Fibroblast of pulmonary artery (primary cell): ENCODE measurements around the gene URM1.
A peak's percentile ranks its signal among the peaks of the same experiment; 100 is the strongest.

Experiments used
- DNase-seq: peaks from one replicate; pipeline ENCODE4 v3.0.0-alpha.2; 2010; ENCODE audit warnings: low read depth
- H3K4me3 ChIP-seq: replicated peaks from 2 replicates; pipeline ENCODE4 v1.5.1; 2011; ENCODE audit warnings: low read depth, mild to moderate bottlenecking, control low read depth, low read length, moderate library complexity
- TF ChIP-seq, protein P1 (sequence below): IDR thresholded peaks from 2 replicates; pipeline ENCODE4 v1.5.1; 2011; ENCODE audit warnings: mild to moderate bottlenecking, control low read depth, low read length, inconsistent platforms; ENCODE audit errors: missing control alignments

URM1 gene

DNA sequence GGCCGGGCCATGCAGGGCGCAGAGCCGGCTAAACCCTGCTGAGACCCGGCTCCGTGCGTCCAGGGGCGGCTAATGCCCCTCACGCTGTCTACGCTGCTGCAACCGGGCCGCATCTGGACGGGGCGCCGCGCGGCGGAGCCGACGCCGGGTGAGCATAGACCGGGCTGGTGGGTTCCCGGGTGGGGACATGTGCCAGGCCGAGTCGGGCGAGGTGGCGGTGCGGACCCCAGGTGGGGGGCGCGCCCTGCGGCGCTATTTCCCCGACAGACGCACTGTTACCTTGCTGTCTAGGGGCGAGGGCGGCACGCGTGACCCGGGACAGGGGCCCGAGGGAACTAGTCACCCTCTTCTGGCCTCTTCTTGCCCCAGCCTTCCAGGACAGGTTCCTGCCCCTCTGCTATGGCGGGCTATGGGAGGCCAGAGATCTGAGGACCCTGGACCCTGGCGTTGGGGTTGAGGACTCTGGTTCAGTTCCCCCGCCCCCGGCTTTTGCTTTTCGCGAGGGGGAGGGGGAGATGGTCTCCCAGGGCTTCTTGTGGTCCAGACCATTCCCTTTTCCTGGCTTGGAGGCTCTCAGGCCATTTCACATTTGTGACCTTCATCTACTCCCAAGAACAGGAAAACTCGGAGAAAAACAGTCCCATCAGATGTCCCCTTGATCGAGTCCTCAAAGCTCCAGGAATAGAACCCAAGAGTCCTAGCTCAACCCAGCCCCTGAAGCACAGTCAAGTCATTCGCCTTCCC, 30.3 kb upstream of the URM1 start:
- TF ChIP-seq, protein P1, sequence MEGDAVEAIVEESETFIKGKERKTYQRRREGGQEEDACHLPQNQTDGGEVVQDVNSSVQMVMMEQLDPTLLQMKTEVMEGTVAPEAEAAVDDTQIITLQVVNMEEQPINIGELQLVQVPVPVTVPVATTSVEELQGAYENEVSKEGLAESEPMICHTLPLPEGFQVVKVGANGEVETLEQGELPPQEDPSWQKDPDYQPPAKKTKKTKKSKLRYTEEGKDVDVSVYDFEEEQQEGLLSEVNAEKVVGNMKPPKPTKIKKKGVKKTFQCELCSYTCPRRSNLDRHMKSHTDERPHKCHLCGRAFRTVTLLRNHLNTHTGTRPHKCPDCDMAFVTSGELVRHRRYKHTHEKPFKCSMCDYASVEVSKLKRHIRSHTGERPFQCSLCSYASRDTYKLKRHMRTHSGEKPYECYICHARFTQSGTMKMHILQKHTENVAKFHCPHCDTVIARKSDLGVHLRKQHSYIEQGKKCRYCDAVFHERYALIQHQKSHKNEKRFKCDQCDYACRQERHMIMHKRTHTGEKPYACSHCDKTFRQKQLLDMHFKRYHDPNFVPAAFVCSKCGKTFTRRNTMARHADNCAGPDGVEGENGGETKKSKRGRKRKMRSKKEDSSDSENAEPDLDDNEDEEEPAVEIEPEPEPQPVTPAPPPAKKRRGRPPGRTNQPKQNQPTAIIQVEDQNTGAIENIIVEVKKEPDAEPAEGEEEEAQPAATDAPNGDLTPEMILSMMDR, result no peak
- DNase-seq, result no peak
- peak overlapping the region; percentile 75 for H3K4me3 ChIP-seq

GRCh38 chr9:128341435-128341849, 29.7 kb upstream of the URM1 start:
- DNase-seq, result peak; percentile 73
- H3K4me3 ChIP-seq, result peak overlapping the region; percentile 75
- TF ChIP-seq, protein P1, result peak; percentile 74

DNA sequence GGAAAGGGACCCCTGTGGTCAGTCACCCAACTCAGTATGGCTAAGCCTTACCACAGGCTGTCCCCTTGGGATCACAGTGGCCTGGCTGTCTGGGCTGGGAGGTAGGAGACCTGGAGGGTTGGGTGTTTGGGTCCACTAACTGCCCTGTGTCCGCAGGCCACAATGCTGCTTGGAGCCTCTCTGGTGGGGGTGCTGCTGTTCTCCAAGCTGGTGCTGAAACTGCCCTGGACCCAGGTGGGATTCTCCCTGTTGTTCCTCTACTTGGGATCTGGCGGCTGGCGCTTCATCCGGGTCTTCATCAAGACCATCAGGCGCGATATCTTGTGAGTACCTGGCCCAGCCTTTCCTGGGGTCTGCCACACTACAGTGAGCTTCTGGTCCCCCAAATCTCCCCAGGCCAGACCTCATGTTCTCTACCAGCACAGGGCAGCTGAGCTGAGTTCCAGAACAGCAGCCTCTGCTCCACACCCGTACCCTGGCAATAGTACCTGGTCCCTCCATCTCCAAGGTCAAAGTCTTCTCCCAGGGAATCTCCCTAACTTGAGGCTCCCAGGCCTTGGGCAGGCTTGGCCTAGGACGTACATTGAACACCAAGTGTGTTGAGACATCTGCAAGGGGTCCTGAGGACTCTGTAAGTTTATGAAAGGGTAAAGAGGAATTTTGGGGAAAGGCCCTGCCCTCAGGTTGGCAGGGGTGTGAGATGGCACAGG, 28.0 kb upstream of the URM1 start:
- no peak for DNase-seq
- TF ChIP-seq, protein P1, result no peak
- H3K4me3 ChIP-seq, result no peak overlapping the region

DNA sequence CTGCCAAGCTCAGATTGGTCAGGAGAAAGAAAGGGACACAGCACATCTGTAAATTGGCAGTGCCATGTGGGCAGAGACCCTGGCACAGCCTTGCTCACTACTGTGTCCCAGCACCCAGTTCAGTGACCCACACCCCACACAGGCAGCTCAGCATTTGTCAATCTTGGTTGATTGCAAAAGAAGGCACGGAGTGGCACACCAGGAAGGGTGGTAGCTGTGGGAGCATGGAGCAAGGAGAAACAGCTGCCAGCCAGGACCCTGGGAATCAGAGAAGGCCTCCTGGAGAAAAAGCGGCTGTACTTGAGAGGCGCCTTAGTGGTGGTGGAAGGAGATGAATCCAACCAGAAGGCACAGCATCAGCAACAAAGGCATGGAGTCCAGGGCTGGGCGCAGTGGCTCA, 27.3 kb upstream of the URM1 start:
- H3K4me3 ChIP-seq, result no peak overlapping the region
- TF ChIP-seq, protein P1, result no peak
- DNase-seq, result no peak

DNA sequence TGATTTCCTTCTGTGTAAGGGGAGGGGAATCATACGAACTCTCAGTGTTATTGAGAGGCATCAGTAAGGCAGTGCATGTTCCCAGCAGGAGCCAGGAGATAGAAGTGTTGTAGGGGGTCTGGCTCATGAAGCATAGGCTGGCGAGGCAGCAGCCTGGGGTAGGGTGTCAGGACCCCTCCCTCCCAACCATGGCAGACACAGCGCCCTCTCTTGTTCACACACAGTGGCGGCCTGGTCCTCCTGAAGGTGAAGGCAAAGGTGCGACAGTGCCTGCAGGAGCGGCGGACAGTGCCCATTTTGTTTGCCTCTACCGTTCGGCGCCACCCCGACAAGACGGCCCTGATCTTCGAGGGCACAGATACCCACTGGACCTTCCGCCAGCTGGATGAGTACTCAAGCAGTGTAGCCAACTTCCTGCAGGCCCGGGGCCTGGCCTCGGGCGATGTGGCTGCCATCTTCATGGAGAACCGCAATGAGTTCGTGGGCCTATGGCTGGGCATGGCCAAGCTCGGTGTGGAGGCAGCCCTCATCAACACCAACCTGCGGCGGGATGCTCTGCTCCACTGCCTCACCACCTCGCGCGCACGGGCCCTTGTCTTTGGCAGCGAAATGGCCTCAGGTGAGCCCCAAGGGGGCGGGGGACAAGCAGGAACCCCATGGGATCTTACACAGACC, 26.1 kb upstream of the URM1 start:
- TF ChIP-seq, protein P1, result no peak
- no peak for DNase-seq
- H3K4me3 ChIP-seq, result no peak overlapping the region

DNA sequence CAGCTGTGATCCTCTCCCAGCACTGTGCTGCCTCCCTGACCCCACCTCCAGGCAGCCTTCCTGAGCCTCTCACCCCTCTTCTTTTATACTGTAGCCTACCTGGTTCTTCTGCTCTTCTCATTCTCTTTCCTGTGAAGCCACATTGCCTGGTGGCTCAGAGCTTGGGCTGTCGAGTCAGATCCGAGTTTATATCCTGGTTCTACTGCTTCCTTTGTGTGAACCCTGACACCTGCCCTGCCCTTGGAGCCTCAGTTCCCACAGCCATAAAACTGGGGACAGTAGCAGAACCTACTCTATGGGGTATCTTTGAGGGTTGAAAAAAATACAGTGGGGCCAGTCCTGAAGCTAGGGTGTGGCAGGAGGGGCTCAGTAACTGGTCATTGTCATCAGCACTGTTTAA, 22.0 kb upstream of the URM1 start:
- TF ChIP-seq, protein P1, result no peak
- DNase-seq, result no peak
- no peak overlapping the region for H3K4me3 ChIP-seq
